SJSA1 (cell line): ENCODE data around the gene CAMTA1. TPM values are rescaled to one million over a fixed set of nuclear protein-coding genes. Genes with fewer than 3 reads are reported as not detected.

Experiments used
- DNase-seq, 2 experiments: peaks; one replicate each; pipeline ENCODE4 v3.0.0-alpha.2; 2015 to 2020; ENCODE audit warnings: low spot score in 2 of 2, low read depth in 1 of 2
- H3K27ac ChIP-seq: fragments of 250-450 bp; sonication (Bioruptor Pico); 2 replicates; pipeline ENCODE4 v1.5.1; 2020; ENCODE audit warnings: mild to moderate bottlenecking, moderate library complexity
- H3K27me3 ChIP-seq: fragments of 250-450 bp; sonication (Bioruptor Pico); replicated peaks from 2 replicates; pipeline ENCODE4 v1.5.1; 2020; ENCODE audit warnings: mild to moderate bottlenecking, moderate library complexity
- H3K36me3 ChIP-seq: fragments of 250-450 bp; sonication (Bioruptor Pico); 2 replicates; pipeline ENCODE4 v1.5.1; 2020; ENCODE audit warnings: mild to moderate bottlenecking
- H3K4me1 ChIP-seq: fragments of 250-450 bp; sonication (Bioruptor Pico); replicated peaks from 2 replicates; pipeline ENCODE4 v1.6.1; 2021; ENCODE audit warnings: mild to moderate bottlenecking
- H3K4me3 ChIP-seq: fragments of 250-450 bp; sonication (Bioruptor Pico); 2 replicates; pipeline ENCODE4 v1.5.1; 2020; ENCODE audit warnings: mild to moderate bottlenecking
- H3K9me3 ChIP-seq: fragments of 250-450 bp; sonication (Bioruptor Pico); replicated peaks from 2 replicates; pipeline ENCODE4 v1.5.1; 2020; ENCODE audit warnings: mild to moderate bottlenecking
- total RNA-seq: library from RNA; depleted of rRNA; stranded (reverse); fragments of >200 nt; shearing (Covaris generic); gene quantifications from 2 replicates; pipeline ENCODE4 v1.2.3, GENCODE V29; 2014

Gene CAMTA1
- total RNA-seq, 1 experiment from 2014 or later = 136 TPM

DNA sequence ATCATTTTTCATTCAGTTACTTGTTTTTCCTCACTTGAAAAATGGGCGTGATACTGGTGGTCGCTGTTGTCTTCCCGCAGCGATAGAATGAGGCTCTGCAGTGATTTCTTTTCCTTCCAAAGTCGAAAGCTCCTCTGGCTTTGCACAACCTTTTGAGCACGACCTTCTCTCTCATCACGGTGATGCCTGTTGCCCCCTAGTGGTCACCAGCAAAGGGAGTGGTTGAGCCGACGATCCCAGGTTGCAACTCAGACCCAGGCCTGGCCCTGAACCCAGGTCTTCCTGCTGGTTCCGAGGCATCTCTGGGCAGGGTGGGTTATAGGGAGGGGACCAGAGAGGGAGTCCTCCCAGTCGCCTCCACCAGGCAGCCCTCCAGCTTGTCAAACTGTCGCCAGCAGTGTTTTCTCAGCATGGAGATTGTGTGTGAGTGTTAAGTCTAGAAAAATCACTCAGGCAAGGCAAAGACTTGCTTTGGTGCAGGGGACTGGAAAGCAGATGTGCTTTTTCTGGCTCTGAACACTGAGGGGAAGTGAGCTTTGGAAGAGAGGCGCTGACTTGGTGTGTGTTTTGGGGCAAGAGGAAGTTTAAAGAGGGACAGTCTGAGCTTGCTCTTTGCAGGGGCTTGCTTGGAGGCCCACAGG lies 285.3 kb downstream of the CAMTA1 start:
- DNase-seq = peak; percentile 39 to 64
- no peak overlapping the region for H3K4me3 ChIP-seq
- H3K36me3 ChIP-seq = no peaks in the 10 kb centered on the region
- H3K27me3 ChIP-seq = no peaks in the 10 kb centered on the region; the same call in none of the 2 replicates
- H3K4me1 ChIP-seq = no peaks in the 10 kb centered on the region
- 0 out of 2 replicates have a peak, but pooled peaks cover 5% of the 10 kb centered on the region for H3K9me3 ChIP-seq
- H3K27ac ChIP-seq = no peak overlapping the region

DNA sequence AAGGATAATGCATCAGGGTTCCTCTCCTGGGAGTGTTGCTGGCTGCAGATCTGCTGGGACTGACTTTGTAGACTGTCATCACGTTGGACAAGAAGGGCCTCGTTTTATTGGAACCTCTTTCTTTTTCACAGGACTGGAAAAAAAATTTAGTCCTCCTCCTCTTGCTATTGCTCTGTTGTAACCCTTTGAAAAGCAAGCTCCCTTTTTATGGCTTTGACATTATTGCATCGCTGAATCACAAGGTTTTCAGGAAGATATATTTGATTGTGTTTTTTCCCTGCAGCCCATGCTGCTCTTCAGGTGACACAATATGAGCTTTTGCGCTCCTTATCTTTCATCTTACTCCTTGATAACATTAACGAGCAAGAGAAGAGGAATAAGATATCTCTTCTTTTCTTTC lies 290.9 kb downstream of the CAMTA1 start:
- Histone ChIP-seq H3K27me3 (no peaks in the 10 kb centered on the region), H3K9me3 (peaks cover 15% of the 10 kb centered on the region), H3K36me3 (no peaks in the 10 kb centered on the region), H3K4me1 (no peaks in the 10 kb centered on the region), H3K4me3 (no peak overlapping the region), H3K27ac (no peak overlapping the region)
- DNase-seq = no peak

DNA sequence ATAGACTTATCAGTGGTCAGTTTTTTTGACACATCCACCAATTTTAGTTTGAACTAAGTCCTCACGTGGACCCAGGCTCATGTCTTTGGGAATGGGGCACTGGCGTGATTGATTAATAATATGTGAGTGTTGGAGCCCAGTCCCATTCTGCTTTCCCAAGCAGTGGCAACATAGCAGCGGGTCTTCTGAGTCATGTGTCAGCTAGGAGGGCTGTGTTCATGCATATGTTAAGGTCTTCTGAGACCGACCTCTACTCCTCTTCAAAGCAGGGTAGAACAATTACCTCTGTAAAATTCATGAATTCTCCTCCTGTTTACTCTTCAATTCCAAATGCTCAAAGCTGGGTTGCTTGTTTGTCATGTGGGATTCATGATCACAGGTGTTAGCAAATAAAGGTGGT lies 291.3 kb downstream of the CAMTA1 start:
- Histone ChIP-seq H3K9me3 (peaks cover 15% of the 10 kb centered on the region), H3K27ac (no peak overlapping the region), H3K36me3 (no peaks in the 10 kb centered on the region), H3K4me3 (no peak overlapping the region), H3K27me3 (no peaks in the 10 kb centered on the region), H3K4me1 (no peaks in the 10 kb centered on the region)
- no peak for DNase-seq

GRCh38 chr1:7077136-7077535 lies 291.9 kb downstream of the CAMTA1 start:
- Histone ChIP-seq H3K9me3 (peaks cover 15% of the 10 kb centered on the region), H3K27me3 (no peaks in the 10 kb centered on the region), H3K36me3 (no peaks in the 10 kb centered on the region), H3K4me1 (no peaks in the 10 kb centered on the region), H3K27ac (no peak overlapping the region), H3K4me3 (no peak overlapping the region)
- DNase-seq = no peak

DNA sequence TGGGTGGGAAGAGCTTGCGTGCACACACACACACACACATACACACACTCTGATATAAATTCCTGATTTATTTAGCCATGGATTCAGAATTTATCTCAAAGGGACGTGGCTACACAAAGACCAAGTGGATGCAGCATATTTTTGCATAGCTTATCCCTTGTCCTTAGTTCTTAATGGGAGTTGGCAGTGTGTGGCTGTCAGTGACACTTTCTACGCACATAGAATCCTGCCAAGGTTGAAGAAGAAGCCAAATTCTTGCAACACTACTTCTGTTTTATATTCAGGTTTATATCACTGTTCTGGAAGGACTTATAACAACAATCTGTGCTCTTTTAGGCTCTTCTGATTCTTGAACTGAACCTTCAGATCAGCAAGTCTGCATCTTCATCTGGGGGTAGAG lies 292.7 kb downstream of the CAMTA1 start:
- Histone ChIP-seq H3K9me3 (peaks cover 15% of the 10 kb centered on the region), H3K27ac (no peak overlapping the region), H3K36me3 (no peaks in the 10 kb centered on the region), H3K27me3 (no peaks in the 10 kb centered on the region), H3K4me3 (no peak overlapping the region), H3K4me1 (no peaks in the 10 kb centered on the region)
- no peak for DNase-seq

DNA sequence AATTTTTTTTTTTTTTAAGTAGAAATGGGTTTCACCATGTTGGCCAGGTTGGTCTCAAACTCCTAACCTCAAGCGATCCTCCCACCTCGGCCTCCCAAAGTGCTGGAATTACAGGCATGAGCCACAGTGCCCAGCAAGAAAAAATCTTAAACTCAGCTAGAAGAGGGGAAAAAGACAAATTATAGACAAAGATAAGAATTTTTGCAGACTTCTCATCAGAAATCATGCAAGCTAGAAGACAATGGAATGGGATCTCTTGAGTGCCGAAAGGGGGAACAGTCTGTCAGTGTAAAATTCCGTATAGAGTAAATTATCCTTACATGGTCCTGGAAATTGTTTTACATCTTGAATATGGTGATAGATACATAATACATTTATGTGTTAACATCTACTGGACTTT lies 294.4 kb downstream of the CAMTA1 start:
- Histone ChIP-seq H3K27me3 (no peaks in the 10 kb centered on the region), H3K4me3 (no peak overlapping the region), H3K9me3 (peaks cover 15% of the 10 kb centered on the region), H3K36me3 (no peaks in the 10 kb centered on the region), H3K27ac (no peak overlapping the region), H3K4me1 (no peaks in the 10 kb centered on the region)
- DNase-seq = no peak

DNA sequence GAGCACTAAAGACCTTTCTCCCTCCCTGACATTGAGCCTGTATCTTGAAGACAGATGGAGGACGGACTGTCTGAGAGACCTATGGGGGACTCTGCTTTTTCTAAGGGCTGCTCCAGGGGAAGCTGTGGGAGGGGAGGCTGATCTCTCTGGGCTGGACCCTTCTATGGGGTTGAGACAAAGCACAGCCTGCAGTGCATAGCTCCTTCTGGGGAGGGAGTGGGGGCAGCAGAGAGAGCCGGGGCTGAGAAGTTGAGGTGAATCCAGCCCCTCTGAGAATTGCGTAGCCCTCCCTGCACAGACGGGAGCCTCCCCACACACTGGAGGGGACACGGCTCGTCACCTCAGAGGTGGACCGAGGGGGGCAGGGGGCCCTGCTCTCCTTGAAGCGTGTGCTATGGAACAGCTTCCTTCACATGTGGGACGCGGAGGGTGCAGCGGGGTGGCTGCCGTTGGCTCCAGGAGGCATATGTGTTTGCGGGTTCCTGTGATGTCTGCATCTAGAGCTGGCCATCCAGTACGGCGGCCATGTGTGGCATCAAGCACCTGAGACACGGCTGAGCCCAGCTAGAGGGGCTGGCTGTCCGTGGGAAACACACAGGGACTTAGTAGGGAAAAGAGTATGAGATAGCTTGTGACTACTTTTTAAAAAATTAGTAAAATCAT lies 299.1 kb downstream of the CAMTA1 start:
- Histone ChIP-seq H3K9me3 (peaks cover 3% of the 10 kb centered on the region; the same call in 1 of the 2 replicates), H3K27ac (no peak overlapping the region), H3K4me3 (no peak overlapping the region), H3K4me1 (no peaks in the 10 kb centered on the region), H3K27me3 (no peaks in the 10 kb centered on the region), H3K36me3 (no peaks in the 10 kb centered on the region)
- DNase-seq = no peak

- Histone ChIP-seq H3K4me3 (no peak overlapping the region), H3K9me3 (no peaks in the 10 kb centered on the region), H3K27ac (no peak overlapping the region), H3K4me1 (no peaks in the 10 kb centered on the region), H3K36me3 (no peaks in the 10 kb centered on the region), H3K27me3 (no peaks in the 10 kb centered on the region)
- no peak for DNase-seq
Measured at GRCh38 chr1:7085521-7085920, 300.3 kb downstream of the CAMTA1 start.

GRCh38 chr1:7086106-7086505 lies 300.9 kb downstream of the CAMTA1 start:
- no peak for DNase-seq
- no peaks in the 10 kb centered on the region for H3K36me3 ChIP-seq
- H3K4me3 ChIP-seq = no peak overlapping the region
- H3K27me3 ChIP-seq = no peaks in the 10 kb centered on the region
- H3K9me3 ChIP-seq = no peaks in the 10 kb centered on the region
- no peak overlapping the region for H3K27ac ChIP-seq
- no peaks in the 10 kb centered on the region for H3K4me1 ChIP-seq

DNA sequence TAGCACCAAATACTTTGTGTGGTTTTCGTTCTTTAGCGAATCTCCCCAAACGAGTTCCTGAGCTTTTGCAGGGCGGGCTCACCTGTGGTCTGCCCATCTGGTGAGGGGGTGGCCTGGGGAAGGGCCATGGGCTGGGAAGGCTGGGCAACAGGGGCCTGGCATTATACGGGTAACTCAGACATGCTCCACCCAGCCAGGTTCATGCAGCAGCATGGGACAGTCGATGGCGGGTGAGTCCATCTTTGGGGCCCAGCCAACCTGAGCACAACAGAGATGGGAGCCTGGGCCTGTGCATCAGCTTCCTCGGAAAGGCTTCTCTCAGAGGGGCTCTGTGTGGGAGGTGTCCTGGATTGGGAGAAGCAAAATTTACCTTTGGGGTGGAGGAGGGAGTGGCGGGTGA lies 302.6 kb downstream of the CAMTA1 start:
- Histone ChIP-seq H3K4me1 (no peaks in the 10 kb centered on the region), H3K4me3 (no peak overlapping the region), H3K9me3 (no peaks in the 10 kb centered on the region), H3K36me3 (no peaks in the 10 kb centered on the region), H3K27ac (no peak overlapping the region), H3K27me3 (no peaks in the 10 kb centered on the region)
- DNase-seq = no peak

GRCh38 chr1:7089497-7089896 lies 304.2 kb downstream of the CAMTA1 start:
- Histone ChIP-seq H3K27me3 (no peaks in the 10 kb centered on the region), H3K36me3 (no peaks in the 10 kb centered on the region), H3K27ac (no peak overlapping the region), H3K9me3 (no peaks in the 10 kb centered on the region), H3K4me3 (no peak overlapping the region), H3K4me1 (no peaks in the 10 kb centered on the region)
- DNase-seq = no peak

DNA sequence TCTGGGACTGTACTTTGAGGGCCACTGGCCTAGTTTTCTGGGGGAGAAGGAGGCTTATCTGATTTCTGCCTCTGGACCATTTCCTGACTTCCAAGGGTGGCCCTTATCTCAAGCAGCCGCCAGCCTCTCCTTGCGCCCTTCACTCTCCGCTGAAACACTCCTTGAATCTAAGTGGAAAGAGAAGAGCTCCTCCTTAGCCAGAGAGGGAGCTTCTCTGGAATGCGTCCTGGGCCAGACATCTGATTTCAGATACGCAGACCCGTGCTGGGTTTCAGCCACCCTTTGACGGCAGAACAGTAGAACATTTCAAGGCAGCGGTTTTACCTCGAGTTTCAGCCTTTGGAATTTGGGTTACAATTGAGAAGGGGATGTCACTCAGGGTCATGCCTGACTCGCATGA lies 308.0 kb downstream of the CAMTA1 start:
- H3K36me3 ChIP-seq = no peaks in the 10 kb centered on the region
- DNase-seq = no peak
- H3K27me3 ChIP-seq = no peaks in the 10 kb centered on the region
- no peak overlapping the region for H3K4me3 ChIP-seq
- no peaks in the 10 kb centered on the region for H3K4me1 ChIP-seq
- H3K9me3 ChIP-seq = no peaks in the 10 kb centered on the region
- no peak overlapping the region for H3K27ac ChIP-seq

DNA sequence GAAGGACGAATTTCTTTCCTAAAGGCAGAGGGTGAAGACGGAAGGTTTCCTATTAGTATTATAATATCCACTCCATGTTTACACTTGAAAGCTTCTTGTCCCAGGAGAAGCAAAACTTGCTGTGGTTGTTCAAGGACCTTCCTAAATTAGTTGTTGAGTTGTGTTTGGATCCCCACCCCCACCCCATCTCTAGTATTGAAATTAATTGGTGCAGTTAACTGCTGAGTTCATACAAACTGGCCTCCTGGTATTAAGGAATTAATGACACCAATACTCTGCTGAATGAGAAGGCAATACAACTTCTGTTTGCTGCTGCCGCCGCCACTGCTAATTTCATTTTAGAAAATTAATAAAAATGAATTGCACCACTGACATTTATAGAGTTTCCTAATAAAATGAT lies 308.8 kb downstream of the CAMTA1 start:
- Histone ChIP-seq H3K4me1 (no peaks in the 10 kb centered on the region), H3K27ac (no peak overlapping the region), H3K27me3 (no peaks in the 10 kb centered on the region), H3K36me3 (no peaks in the 10 kb centered on the region), H3K9me3 (no peaks in the 10 kb centered on the region), H3K4me3 (no peak overlapping the region)
- DNase-seq = no peak

DNA sequence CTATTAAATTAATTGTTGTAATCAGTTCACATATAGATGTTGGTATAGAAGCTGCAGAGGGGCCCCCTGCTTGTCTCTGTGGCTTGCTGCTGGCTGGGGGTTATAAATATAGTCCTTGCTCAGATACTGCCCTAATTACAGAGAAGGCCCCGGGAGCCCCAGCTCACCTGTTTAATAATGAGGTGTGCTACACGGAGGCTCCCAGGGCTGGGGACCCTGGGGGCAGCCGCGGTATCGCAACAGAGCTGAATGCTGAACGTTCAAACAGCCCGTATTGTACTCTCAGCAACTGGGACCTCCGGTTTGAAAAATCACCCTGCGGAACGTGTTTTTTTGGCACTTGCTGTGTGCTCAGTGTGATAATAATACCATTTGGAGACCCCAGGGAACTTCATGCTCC lies 309.3 kb downstream of the CAMTA1 start:
- DNase-seq = no peak
- Histone ChIP-seq H3K36me3 (no peaks in the 10 kb centered on the region), H3K27me3 (no peaks in the 10 kb centered on the region), H3K4me1 (no peaks in the 10 kb centered on the region), H3K4me3 (no peak overlapping the region), H3K9me3 (no peaks in the 10 kb centered on the region), H3K27ac (no peak overlapping the region)
